Placental epithelial cell (primary cell): ENCODE measurements around the gene SENP5. TPM values are rescaled to one million over a fixed set of nuclear protein-coding genes. Genes with fewer than 3 reads are reported as not detected.

Experiments used
- total RNA-seq: library from RNA; depleted of rRNA; stranded (reverse); fragments of >200 nt; gene quantifications from 2 replicates; pipeline ENCODE4 v1.2.3, GENCODE V29; 2012

SENP5 gene, protein sequence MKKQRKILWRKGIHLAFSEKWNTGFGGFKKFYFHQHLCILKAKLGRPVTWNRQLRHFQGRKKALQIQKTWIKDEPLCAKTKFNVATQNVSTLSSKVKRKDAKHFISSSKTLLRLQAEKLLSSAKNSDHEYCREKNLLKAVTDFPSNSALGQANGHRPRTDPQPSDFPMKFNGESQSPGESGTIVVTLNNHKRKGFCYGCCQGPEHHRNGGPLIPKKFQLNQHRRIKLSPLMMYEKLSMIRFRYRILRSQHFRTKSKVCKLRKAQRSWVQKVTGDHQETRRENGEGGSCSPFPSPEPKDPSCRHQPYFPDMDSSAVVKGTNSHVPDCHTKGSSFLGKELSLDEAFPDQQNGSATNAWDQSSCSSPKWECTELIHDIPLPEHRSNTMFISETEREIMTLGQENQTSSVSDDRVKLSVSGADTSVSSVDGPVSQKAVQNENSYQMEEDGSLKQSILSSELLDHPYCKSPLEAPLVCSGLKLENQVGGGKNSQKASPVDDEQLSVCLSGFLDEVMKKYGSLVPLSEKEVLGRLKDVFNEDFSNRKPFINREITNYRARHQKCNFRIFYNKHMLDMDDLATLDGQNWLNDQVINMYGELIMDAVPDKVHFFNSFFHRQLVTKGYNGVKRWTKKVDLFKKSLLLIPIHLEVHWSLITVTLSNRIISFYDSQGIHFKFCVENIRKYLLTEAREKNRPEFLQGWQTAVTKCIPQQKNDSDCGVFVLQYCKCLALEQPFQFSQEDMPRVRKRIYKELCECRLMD
- 37.7 and 48.0 TPM in 2 replicates for total RNA-seq

DNA sequence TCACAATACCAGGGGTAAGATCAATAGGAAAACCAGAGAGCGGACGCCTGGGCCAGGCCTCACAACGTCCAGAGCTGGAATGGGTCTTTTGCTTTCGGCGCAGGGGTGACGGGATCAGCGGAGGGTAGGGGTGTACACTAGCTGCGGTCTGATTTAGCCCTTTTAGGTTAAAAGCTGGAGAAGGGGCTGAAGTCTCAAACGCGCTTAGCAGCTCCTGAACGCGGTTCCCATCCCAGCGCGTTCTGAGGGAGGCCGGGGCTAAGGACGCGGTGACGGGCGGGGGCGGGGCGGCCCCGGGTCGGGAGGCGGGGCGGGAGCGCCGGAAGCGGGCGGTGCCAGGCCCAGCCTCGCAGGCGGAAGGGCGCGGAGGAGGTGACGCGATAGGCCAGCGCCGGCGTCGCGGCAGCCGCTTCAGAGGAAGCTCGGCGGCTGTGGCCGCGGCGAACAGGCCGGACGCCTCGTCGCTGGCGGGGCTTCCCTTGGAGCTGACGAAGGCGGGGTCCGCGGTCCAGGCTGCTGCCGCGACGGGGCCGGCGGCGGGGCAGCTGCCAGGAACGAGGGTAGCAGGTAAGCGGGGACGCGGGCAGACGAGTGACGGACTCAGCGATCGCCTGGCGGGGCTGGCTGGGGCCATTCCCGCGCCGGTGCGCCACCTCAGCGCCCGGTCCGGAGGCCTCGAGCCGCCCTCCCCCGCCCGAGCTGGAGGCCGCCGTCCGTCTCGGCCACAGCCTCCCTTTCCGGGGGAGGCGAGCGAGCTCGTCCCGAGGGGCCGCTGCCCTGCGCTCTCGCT is at the start of gene SENP5:
TSS of gene SENP5 (plus strand) at position 414 of the 790 bp plus-strand sequence. CDS start 17,262 bp downstream, outside the sequence.

DNA sequence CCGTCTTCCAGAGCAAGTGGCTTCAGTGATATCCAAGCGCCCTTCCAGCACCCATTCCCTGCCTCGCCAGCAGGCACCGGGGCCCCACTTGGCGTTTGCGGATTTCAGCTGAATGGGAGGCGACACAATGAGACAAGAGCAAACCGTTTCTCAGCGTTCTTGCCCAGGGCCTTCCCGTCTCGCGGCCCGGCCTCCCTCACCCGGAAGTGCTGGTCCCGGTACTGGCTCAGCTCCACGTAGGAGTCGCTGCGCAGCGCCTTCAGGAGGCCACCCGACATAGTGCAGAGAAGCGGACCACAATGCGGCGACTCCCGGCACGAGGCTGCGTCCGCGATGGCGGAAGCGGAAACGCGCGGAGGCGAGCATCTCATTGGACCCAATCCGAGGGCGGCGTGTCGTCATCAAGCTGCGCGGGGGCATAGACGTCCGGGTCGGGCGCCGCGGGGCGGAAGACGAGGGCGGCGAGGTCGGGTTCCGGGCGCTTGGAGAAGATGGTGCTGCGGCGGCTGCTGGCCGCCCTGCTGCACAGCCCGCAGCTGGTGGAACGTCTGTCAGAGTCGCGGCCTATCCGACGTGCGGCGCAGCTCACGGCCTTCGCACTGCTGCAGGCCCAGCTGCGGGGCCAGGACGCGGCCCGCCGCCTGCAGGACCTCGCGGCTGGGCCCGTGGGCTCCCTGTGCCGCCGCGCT is 74.7 kb downstream of the SENP5 start, which contains the start of gene NCBP2:
TSS of gene NCBP2 (minus strand) at position 303 of the 689 bp plus-strand sequence. CDS start at position 278, 25 bp downstream.

DNA sequence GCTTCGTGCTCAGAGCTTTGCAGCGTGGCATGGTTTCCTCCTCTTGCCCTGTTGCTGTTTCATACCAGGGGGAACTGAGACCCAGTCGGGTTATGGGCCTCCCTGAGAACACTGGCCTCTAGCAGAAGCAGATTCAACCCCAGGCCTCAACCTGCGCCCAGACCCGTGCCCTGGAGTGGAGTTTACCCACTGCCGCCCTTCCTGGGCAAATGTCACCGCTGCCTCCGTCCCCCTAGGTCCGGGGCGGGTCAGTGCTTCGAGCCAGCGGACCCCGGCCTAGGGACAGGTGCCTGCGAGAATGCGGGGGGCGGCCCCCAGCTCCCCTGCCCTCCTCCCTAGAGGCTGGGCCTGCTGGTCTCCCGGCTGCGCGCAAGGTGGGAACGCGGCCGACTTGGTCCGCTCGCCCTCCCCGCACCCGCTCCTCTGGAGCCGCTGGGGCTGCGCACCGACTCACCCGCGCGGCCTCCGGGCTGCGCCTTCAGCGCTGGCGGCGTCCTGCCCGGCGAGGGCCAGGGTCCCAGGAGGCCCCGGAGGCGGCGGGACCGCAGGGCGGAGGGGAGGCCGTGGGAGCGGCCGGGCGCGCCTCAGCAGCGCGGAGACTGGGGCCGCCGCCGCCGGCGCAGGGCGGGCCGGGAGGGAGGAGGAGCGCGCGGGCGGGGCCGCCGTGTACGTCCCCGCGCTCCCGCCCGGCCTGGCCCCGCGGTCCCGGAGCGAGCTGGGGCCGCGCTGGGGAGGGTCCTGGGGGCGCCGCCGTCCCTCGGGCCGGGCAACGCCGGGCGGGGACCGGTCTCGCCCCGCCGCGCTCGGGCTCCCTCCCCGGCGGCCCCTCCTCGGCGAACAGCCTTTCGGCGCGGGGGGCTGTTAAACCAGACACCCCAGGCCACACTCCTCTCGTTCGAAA is 100.8 kb downstream of the SENP5 start, which contains the start of gene PIGZ:
TSS of gene PIGZ (minus strand) at position 601 of the 901 bp plus-strand sequence. CDS start 16,802 bp downstream, outside the sequence.

Other genes starting within 250 kb of the SENP5 start
- not detected in 2 replicates for gene NRROS, start 228.2 kb upstream of the SENP5 start, total RNA-seq
- gene CEP19, start 155.7 kb upstream of the SENP5 start, total RNA-seq = 1.1 and 2.0 TPM in 2 replicates
- gene PIGX, start 155.5 kb upstream of the SENP5 start, total RNA-seq = 26.7 and 27.2 TPM in 2 replicates
- gene PAK2, start 128.1 kb upstream of the SENP5 start, total RNA-seq = 43.9 and 68.3 TPM in 2 replicates
- gene NCBP2, start 74.6 kb downstream of the SENP5 start, total RNA-seq = 36.3 and 41.2 TPM in 2 replicates
- gene PIGZ, start 100.9 kb downstream of the SENP5 start, total RNA-seq = 1.7 and 2.7 TPM in 2 replicates
- 67.6 and 74.6 TPM in 2 replicates for gene MELTF, start 161.9 kb downstream of the SENP5 start, total RNA-seq